Parathyroid adenoma (tissue), 2 donors: ENCODE measurements around the gene LRATD1.

Source experiments
- H2AFZ ChIP-seq: fragments of 300-600 bp; sonication (generic); one replicate; pipeline ENCODE4 v1.7.0; 2017; ENCODE audit warnings: antibody characterized with exemption, mild to moderate bottlenecking
- H3K27ac ChIP-seq: fragments of 300-600 bp; sonication (generic); one replicate; pipeline ENCODE4 v1.7.0; 2017
- H3K27me3 ChIP-seq: fragments of 300-600 bp; sonication (generic); one replicate; pipeline ENCODE4 v1.7.0; 2017; ENCODE audit warnings: low read length; ENCODE audit not compliant: control insufficient read depth, insufficient read depth
- H3K36me3 ChIP-seq: fragments of 300-600 bp; sonication (generic); one replicate; pipeline ENCODE4 v1.7.0; 2017; ENCODE audit warnings: low read length; ENCODE audit not compliant: control insufficient read depth, insufficient read depth
- H3K4me1 ChIP-seq: fragments of 300-600 bp; sonication (generic); one replicate; pipeline ENCODE4 v1.7.0; 2017; ENCODE audit warnings: control low read depth
- H3K4me2 ChIP-seq: fragments of 300-600 bp; sonication (generic); one replicate; pipeline ENCODE4 v1.7.0; 2017; ENCODE audit warnings: low read length
- H3K4me3 ChIP-seq: fragments of 300-600 bp; sonication (generic); one replicate; pipeline ENCODE4 v1.7.0; 2017; ENCODE audit warnings: low read depth, low read length
- H3K79me2 ChIP-seq: fragments of 300-600 bp; sonication (generic); one replicate; pipeline ENCODE4 v1.7.0; 2017; ENCODE audit warnings: control low read depth
- H3K9ac ChIP-seq: fragments of 300-600 bp; sonication (generic); one replicate; pipeline ENCODE4 v1.7.0; 2017; ENCODE audit warnings: mild to moderate bottlenecking
- H3K9me3 ChIP-seq: fragments of 300-600 bp; sonication (generic); one replicate; pipeline ENCODE4 v1.7.0; 2017; ENCODE audit warnings: low read length; ENCODE audit not compliant: control insufficient read depth
- TF ChIP-seq, protein P1 (sequence below): fragments of 300-600 bp; sonication (generic); IDR thresholded peaks from one replicate; pipeline ENCODE4 v1.7.0; 2017; ENCODE audit warnings: antibody characterized with exemption, mild to moderate bottlenecking
- donor health status: primary hyperparathyroidism.

The LRATD1 gene

DNA sequence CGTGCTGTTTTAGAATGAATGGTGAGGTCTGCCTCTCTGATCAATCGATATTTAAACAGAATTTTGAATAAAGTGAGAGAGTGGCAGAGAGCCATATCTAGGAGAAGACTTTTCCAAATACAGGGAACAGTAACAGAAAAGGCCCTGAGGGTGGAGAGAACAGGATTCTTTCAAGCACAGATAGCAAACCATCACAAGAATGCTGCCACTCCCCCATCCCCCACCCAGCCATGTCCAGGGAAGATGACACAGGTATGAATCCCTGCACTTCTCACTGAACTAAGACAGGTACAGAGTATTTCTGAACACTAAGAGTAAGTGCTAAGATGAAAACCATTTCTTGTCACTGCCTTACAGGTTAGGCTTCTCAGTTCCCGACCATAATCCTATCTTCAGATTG lies 23.6 kb downstream of the LRATD1 start:
- Histone ChIP-seq H2AFZ (no peak overlapping the region), H3K4me3 (no peak overlapping the region), H3K27me3 (no peaks in the 10 kb centered on the region), H3K4me2 (no peak overlapping the region), H3K4me1 (no peaks in the 10 kb centered on the region), H3K9ac (no peak overlapping the region), H3K79me2 (no peaks in the 10 kb centered on the region), H3K27ac (no peak overlapping the region), H3K9me3 (no peaks in the 10 kb centered on the region), H3K36me3 (no peaks in the 10 kb centered on the region)
- TF ChIP-seq, protein P1, sequence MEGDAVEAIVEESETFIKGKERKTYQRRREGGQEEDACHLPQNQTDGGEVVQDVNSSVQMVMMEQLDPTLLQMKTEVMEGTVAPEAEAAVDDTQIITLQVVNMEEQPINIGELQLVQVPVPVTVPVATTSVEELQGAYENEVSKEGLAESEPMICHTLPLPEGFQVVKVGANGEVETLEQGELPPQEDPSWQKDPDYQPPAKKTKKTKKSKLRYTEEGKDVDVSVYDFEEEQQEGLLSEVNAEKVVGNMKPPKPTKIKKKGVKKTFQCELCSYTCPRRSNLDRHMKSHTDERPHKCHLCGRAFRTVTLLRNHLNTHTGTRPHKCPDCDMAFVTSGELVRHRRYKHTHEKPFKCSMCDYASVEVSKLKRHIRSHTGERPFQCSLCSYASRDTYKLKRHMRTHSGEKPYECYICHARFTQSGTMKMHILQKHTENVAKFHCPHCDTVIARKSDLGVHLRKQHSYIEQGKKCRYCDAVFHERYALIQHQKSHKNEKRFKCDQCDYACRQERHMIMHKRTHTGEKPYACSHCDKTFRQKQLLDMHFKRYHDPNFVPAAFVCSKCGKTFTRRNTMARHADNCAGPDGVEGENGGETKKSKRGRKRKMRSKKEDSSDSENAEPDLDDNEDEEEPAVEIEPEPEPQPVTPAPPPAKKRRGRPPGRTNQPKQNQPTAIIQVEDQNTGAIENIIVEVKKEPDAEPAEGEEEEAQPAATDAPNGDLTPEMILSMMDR: no peak

DNA sequence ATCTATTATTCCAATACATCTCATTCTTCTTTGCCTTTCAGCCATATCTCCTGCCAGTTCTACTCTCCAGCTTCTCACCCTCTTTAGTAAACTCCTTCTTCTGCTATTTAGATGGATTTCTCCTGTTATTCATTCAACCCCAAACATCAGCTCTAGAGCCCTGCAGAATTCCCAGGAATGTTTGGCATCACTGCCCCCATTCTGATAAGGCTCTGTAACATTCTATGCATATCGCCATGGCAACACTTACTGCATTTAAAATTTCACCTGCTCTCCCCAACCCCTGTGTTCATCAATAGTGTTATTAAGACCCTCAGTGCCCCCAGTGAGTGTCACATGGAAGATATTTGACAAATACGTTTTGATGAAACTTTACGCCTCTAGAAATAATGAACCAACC lies 28.6 kb downstream of the LRATD1 start:
- no peaks in the 10 kb centered on the region for H3K4me1 ChIP-seq
- no peaks in the 10 kb centered on the region for H3K36me3 ChIP-seq
- no peak overlapping the region for H3K4me2 ChIP-seq
- no peaks in the 10 kb centered on the region for H3K9me3 ChIP-seq
- TF ChIP-seq, protein P1: no peak
- no peak overlapping the region for H3K27ac ChIP-seq
- no peaks in the 10 kb centered on the region for H3K27me3 ChIP-seq
- no peak overlapping the region for H3K9ac ChIP-seq
- no peak overlapping the region for H3K4me3 ChIP-seq
- H3K79me2 ChIP-seq: no peaks in the 10 kb centered on the region
- H2AFZ ChIP-seq: no peak overlapping the region

DNA sequence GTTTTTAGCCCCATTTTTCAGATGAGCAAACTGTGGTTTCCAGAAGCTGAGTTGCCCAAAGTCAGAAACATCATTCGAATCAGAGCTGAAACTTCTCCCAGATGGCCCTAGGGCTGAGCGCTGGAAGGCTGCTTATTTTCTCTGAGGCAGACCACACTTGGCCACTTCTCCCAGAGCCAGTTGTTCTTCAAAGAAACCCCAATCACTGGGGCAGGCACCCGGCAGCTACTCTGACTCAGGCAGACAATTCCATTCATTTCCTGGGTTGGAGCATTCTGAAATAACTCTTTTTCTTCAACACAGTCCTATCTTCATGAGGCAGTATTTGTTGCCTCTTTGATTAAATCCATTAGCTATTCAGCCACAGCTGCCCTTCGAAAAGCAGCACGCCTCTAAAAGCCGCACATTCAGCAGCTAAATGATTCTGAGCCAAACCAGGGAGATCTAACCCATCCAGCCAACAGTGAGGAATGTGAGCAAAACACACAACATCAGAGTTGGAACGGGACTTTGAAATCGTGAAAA lies 40.9 kb downstream of the LRATD1 start:
- Histone ChIP-seq H3K27me3 (no peaks in the 10 kb centered on the region), H2AFZ (no peak overlapping the region), H3K27ac (no peak overlapping the region), H3K79me2 (no peaks in the 10 kb centered on the region), H3K4me1 (no peaks in the 10 kb centered on the region), H3K4me2 (no peak overlapping the region), H3K4me3 (no peak overlapping the region), H3K9me3 (no peaks in the 10 kb centered on the region), H3K36me3 (no peaks in the 10 kb centered on the region), H3K9ac (no peak overlapping the region)
- TF ChIP-seq, protein P1: no peak

DNA sequence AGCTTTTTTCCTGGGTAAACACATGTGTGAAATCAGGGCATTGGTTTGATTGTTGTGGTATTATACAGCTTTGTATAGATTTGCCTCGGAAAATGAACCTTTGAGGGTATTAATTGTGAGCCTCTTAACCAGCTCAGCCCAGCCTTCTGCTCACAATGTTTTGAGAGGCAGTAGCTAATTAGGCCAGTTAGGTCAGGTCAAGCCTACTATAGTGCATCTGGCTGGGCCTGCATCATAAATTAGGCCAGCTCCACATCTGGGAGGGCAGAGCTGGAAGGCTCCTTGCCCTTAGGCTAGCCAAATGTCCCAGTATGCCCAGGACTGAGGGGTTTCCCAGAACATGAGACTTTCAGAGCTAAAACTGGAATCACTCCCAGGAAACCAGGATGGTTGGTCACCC lies 43.0 kb downstream of the LRATD1 start:
- no peak overlapping the region for H3K27ac ChIP-seq
- H3K36me3 ChIP-seq: no peaks in the 10 kb centered on the region
- TF ChIP-seq, protein P1: no peak
- H3K79me2 ChIP-seq: no peaks in the 10 kb centered on the region
- no peaks in the 10 kb centered on the region for H3K27me3 ChIP-seq
- H3K4me2 ChIP-seq: no peak overlapping the region
- no peaks in the 10 kb centered on the region for H3K9me3 ChIP-seq
- H3K9ac ChIP-seq: no peak overlapping the region
- no peak overlapping the region for H2AFZ ChIP-seq
- no peak overlapping the region for H3K4me3 ChIP-seq
- H3K4me1 ChIP-seq: no peaks in the 10 kb centered on the region

DNA sequence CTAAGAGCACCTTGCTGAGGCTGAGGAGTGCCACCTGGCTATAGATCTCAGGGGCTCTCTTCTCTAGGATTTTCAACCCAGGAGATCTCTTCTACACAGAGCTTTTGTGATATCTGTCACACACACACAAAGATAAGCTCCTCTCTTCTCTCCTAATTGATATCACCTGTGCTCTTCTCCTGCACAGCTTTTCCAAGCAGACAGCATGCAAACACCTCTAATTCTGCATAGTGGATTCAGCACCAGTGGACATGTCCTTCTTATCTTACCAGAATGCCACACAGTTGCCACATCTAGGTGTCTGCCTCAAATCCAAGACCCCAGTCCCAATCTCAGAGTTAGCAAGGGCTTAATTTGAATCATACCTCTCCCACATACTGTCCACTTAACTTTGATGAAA lies 43.9 kb downstream of the LRATD1 start:
- Histone ChIP-seq H3K4me3 (no peak overlapping the region), H3K36me3 (no peaks in the 10 kb centered on the region), H2AFZ (no peak overlapping the region), H3K4me2 (no peak overlapping the region), H3K27me3 (no peaks in the 10 kb centered on the region), H3K27ac (no peak overlapping the region), H3K79me2 (no peaks in the 10 kb centered on the region), H3K9me3 (no peaks in the 10 kb centered on the region), H3K9ac (no peak overlapping the region), H3K4me1 (no peaks in the 10 kb centered on the region)
- TF ChIP-seq, protein P1: no peak
